Hematopoietic multipotent progenitor cell treated with erythropoietin and hydrocortisone succinate and interleukin-3 and kit ligand, for 8 days (in vitro differentiated cells): ENCODE measurements around the gene SAMD8.
A peak's percentile ranks its signal among the peaks of the same experiment; 100 is the strongest.
"Not testable (repeated sequence)": the region's sequence is repeated elsewhere in the genome, so short reads cannot be mapped to it uniquely, and the experiment has no call there.

Source experiments
- DNase-seq: peaks from one replicate; pipeline ENCODE4 v3.0.0-alpha.2; 2015

SAMD8 gene

GRCh38 chr10:75086278-75086934 is 25.1 kb upstream of the SAMD8 start:
- DNase-seq = no peak

GRCh38 chr10:75088640-75089039 is 22.8 kb upstream of the SAMD8 start:
- DNase-seq = no peak

GRCh38 chr10:75089634-75090033 is 21.8 kb upstream of the SAMD8 start:
- DNase-seq = no peak

GRCh38 chr10:75091146-75091545 is 20.3 kb upstream of the SAMD8 start:
- peak; percentile 8 for DNase-seq

GRCh38 chr10:75094465-75094864 is 17.0 kb upstream of the SAMD8 start:
- no peak for DNase-seq

GRCh38 chr10:75095631-75096030 is 15.8 kb upstream of the SAMD8 start:
- no peak for DNase-seq

GRCh38 chr10:75096749-75097148 is 14.7 kb upstream of the SAMD8 start:
- no peak for DNase-seq

- DNase-seq = no peak
Measured at GRCh38 chr10:75097666-75098285, 13.7 kb upstream of the SAMD8 start.

GRCh38 chr10:75098902-75099673 is 12.4 kb upstream of the SAMD8 start:
- no peak for DNase-seq

GRCh38 chr10:75099952-75100763 is 11.3 kb upstream of the SAMD8 start:
- DNase-seq = peak; percentile 66

GRCh38 chr10:75100764-75101291 is 10.6 kb upstream of the SAMD8 start:
- DNase-seq = no peak

- no peak for DNase-seq
Measured at GRCh38 chr10:75101416-75102251, 9.8 kb upstream of the SAMD8 start.

GRCh38 chr10:75102830-75103673 is 8.4 kb upstream of the SAMD8 start:
- no peak for DNase-seq

- no peak for DNase-seq
Measured at GRCh38 chr10:75103881-75104686, 7.4 kb upstream of the SAMD8 start.

GRCh38 chr10:75104842-75105241 is 6.6 kb upstream of the SAMD8 start:
- DNase-seq = no peak

- DNase-seq = no peak
Measured at GRCh38 chr10:75105576-75106197, 5.8 kb upstream of the SAMD8 start.

GRCh38 chr10:75106242-75106641 is 5.2 kb upstream of the SAMD8 start:
- DNase-seq = no peak

- not testable (repeated sequence) for DNase-seq
Measured at GRCh38 chr10:75106891-75107290, 4.6 kb upstream of the SAMD8 start.
